GM06990 (cell line): ENCODE data around the gene DCAF15.

Experiments
- DNase-seq: peaks from one replicate; pipeline ENCODE4 v3.0.0-alpha.2; 2011; ENCODE audit not compliant: insufficient read length; ENCODE audit errors: extremely low read depth
- H3K27me3 ChIP-seq: replicated peaks from 2 replicates; pipeline ENCODE4 v1.6.0; 2011; ENCODE audit warnings: low read length; ENCODE audit not compliant: control insufficient read depth, insufficient read depth
- H3K36me3 ChIP-seq: 2 replicates; pipeline ENCODE4 v1.5.1; 2011; ENCODE audit warnings: low read length; ENCODE audit not compliant: control insufficient read depth, insufficient read depth
- H3K4me3 ChIP-seq: replicated peaks from 2 replicates; pipeline ENCODE4 v1.5.1; 2011; ENCODE audit warnings: low read depth, mild to moderate bottlenecking, control low read depth, low read length
- TF ChIP-seq, protein P1 (sequence below): IDR thresholded peaks from 2 replicates; pipeline ENCODE4 v1.5.1; 2011; ENCODE audit warnings: low read length, control low read depth, mild to moderate bottlenecking, inconsistent platforms; ENCODE audit not compliant: insufficient read depth, poor library complexity, severe bottlenecking

Gene DCAF15

DNA sequence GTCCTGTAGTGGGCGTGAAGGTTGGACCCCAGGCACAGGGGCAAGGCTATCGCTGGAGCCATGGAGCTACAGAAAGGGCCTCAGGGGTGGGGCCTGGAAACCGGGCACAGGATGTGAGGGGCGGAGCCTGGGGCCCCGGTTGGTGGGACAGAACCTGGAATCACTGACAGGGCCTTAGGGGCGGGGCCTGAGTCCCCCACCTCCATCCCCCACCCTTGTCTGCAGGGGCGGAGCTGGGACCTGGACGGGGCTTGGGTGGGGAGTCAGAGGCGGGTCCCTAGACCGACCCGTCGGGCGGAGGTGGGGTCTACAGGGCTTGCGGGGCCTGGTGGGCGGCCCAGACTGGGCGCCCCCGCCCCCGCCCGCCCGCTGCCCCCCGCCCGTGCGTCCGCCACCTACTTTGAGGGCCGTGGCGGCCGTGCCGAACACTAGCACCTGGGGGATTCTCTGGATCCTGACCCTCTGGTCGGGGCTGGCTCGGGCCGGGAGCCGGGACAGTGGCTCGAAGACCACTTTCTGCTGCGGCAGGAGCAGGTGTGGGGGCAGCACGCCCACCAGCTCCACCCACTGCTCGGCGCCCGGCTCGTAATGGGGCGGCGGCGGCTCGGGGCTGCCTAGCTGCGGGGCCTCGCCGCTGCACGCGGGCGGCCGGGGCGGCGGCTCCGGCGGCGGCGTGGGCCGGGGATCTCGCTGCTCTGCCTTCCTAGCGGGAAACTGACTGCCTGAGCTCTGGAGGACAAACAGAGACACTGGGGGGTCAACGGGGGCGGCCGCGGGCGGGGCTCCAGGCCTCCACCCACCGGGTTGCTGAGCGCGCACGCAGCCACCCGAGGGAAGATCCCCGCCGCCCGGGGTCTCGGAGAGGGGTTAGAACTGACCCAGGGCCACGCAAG, 26.3 kb downstream of the DCAF15 start:
- H3K36me3 ChIP-seq = no peaks in the 10 kb centered on the region; the same call in none of the 2 replicates
- H3K4me3 ChIP-seq = no peak overlapping the region

DNA sequence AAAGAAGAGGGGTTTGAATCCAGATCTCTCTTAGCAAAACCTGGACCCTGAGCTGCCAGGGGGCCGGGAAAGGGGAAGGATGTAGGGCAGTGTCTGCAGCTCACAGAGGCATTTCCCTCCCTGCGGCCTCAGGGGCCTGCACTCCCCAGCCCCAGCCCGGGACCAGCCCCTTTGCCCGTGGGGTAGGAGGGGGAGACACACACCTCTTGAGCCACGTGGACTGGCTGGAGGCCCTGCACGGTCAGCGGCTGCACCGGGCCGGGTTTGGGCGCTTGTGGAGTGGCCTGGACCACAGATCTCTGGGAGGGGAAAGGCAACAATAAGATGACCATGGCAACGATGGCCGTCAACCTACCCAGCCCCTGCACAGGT, 26.9 kb downstream of the DCAF15 start:
- H3K27me3 ChIP-seq = no peaks in the 10 kb centered on the region
- DNase-seq = no peak
- TF ChIP-seq, protein P1, sequence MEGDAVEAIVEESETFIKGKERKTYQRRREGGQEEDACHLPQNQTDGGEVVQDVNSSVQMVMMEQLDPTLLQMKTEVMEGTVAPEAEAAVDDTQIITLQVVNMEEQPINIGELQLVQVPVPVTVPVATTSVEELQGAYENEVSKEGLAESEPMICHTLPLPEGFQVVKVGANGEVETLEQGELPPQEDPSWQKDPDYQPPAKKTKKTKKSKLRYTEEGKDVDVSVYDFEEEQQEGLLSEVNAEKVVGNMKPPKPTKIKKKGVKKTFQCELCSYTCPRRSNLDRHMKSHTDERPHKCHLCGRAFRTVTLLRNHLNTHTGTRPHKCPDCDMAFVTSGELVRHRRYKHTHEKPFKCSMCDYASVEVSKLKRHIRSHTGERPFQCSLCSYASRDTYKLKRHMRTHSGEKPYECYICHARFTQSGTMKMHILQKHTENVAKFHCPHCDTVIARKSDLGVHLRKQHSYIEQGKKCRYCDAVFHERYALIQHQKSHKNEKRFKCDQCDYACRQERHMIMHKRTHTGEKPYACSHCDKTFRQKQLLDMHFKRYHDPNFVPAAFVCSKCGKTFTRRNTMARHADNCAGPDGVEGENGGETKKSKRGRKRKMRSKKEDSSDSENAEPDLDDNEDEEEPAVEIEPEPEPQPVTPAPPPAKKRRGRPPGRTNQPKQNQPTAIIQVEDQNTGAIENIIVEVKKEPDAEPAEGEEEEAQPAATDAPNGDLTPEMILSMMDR = no peak
- no peaks in the 10 kb centered on the region; the same call in none of the 2 replicates for H3K36me3 ChIP-seq
- H3K4me3 ChIP-seq = no peak overlapping the region

More for the DNA sequence above, 26.3 kb downstream of the DCAF15 start:
- TF ChIP-seq, protein P1 = no peak
- no peaks in the 10 kb centered on the region for H3K27me3 ChIP-seq
- no peak for DNase-seq

DNA sequence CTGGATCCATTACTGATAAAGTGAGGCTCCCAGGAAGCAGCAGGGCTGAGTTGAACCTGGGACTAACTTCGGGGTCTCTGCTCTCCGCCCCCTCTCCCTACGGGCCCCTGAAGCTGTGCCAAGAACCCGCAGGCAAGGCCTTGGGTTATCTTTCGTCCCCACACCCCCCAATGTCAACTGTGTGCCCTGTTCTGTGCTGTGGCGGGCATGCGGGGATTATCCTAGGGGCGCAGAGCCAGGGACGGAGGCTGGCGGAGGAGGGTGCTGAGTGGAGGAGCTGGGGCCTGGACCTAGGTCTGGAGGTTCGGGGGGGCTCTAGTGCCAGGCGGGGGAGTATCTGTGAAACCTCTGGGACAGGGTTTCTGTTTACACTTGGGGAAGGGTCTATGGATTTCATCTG, 27.4 kb downstream of the DCAF15 start:
- Histone ChIP-seq H3K4me3 (no peak overlapping the region), H3K36me3 (no peaks in the 10 kb centered on the region; the same call in none of the 2 replicates), H3K27me3 (no peaks in the 10 kb centered on the region)
- TF ChIP-seq, protein P1 = no peak
- DNase-seq = no peak

DNA sequence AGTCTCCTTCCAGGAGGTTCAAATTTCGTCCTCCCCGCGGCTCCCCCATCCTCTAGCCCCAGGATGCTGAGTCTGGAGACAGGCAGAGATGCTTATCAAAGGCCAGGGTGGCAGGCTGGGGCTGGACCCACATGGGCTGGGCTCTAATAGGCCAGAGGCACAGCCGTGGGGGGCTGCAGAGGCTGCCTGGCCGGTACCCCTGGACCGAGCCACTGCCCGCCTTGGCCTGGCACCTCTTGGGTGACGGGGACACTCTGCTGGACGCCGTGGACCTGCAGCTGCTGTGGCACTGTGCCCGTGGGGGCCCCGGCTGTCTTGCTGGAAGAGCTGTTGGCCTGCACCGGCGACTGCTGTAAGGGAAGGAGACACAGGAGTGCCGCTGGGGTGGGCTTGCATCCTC, 28.0 kb downstream of the DCAF15 start:
- Histone ChIP-seq H3K36me3 (no peaks in the 10 kb centered on the region; the same call in none of the 2 replicates), H3K4me3 (no peak overlapping the region)

DNA sequence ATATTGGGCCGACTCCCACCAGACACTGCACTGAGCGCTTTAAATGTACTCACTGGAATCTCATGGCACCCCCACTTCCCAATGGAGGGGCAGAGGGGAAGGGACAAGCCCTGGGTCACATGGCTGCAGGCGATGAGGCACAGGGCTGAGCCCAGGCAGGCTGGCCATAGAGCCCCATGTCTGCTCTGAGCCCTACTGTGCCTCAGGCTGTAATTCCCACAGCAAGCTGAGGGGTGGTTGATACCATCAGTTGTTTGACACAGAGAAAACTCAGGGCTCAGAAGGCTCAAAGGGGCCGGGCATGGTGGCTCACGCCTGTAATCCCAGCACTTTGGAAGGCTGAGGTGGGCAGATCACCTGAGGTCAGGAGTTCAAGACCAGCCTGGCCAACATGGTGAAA, 28.7 kb downstream of the DCAF15 start:
- Histone ChIP-seq H3K36me3 (no peaks in the 10 kb centered on the region; the same call in 1 of the 2 replicates), H3K4me3 (no peak overlapping the region), H3K27me3 (no peaks in the 10 kb centered on the region)
- TF ChIP-seq, protein P1 = no peak
- DNase-seq = no peak

More for the DNA sequence above, 28.0 kb downstream of the DCAF15 start:
- TF ChIP-seq, protein P1 = no peak
- no peaks in the 10 kb centered on the region for H3K27me3 ChIP-seq
- DNase-seq = no peak
